Measurements from ENCODE around the gene METTL4. TPM values are rescaled to one million over a fixed set of nuclear protein-coding genes. Genes with fewer than 3 reads are reported as not detected.

METTL4 gene
- total RNA-seq, 1 experiment from 2014 or later: 20.1 TPM

DNA sequence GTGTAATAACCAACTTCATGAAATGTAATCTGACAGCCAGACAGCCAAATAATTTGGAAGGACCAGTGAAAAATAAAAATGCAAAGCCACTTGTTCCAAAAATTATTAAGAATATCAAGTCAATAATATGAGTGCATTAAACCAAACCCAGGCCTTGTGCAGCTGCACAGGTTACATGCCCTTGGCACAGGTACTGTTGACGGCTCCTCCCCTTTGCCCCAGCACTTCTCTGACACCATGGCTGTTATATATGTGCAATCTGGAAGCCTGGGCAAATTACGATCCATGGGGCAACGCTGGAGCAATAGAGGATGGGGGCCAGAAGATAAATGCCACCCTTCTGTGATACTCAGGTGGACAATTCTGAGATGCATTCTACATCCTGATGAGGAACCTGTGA, 68.9 kb downstream of the METTL4 start:
- CTCF ChIA-PET: interaction anchor here (0.7 kb wide), 1 partner anchor 396 kb away, joined by 4 read pairs; no protein-coding TSS in a partner anchor
- BruUV-seq (replicated peaks): no TSS peak
- no peaks in the 10 kb centered on the region for H3K36me3 ChIP-seq (ENCODE audit: control insufficient read depth, insufficient read depth, low read length)
- DNase-seq: no peak
- Mint-ChIP-seq H3K9me3 (ENCODE audit: unreplicated experiment) (no peaks in the 10 kb centered on the region), H3K27me3 (ENCODE audit: insufficient read depth, unreplicated experiment) (peaks cover 12% of the 10 kb centered on the region), H3K36me3 (ENCODE audit: insufficient read depth, unreplicated experiment) (no peaks in the 10 kb centered on the region), H3K27ac (ENCODE audit: unreplicated experiment) (no peak overlapping the region), H3K4me3 (ENCODE audit: unreplicated experiment) (no peak overlapping the region), H3K4me1 (ENCODE audit: low read depth, unreplicated experiment) (no peaks in the 10 kb centered on the region)
- POLR2A ChIA-PET: no interaction called here
- no peaks in the 10 kb centered on the region; the same call in 1 of the 2 replicates for H3K27me3 ChIP-seq (replicated peaks; ENCODE audit: control insufficient read depth, insufficient read depth, low read length)
- H3K4me3 ChIP-seq (ENCODE audit: low read depth, low read length): no peak overlapping the region
- intact Hi-C loops (cut with micrococcal nuclease; ENCODE audit: unreplicated experiment): no loop called here
- TF ChIP-seq, protein P1, sequence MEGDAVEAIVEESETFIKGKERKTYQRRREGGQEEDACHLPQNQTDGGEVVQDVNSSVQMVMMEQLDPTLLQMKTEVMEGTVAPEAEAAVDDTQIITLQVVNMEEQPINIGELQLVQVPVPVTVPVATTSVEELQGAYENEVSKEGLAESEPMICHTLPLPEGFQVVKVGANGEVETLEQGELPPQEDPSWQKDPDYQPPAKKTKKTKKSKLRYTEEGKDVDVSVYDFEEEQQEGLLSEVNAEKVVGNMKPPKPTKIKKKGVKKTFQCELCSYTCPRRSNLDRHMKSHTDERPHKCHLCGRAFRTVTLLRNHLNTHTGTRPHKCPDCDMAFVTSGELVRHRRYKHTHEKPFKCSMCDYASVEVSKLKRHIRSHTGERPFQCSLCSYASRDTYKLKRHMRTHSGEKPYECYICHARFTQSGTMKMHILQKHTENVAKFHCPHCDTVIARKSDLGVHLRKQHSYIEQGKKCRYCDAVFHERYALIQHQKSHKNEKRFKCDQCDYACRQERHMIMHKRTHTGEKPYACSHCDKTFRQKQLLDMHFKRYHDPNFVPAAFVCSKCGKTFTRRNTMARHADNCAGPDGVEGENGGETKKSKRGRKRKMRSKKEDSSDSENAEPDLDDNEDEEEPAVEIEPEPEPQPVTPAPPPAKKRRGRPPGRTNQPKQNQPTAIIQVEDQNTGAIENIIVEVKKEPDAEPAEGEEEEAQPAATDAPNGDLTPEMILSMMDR (IDR thresholded peaks at IDR 0.05; ENCODE audit: insufficient read depth in 1 of 2, low read depth in 1 of 2, low read length in 1 of 2, severe bottlenecking in 1 of 2, unreplicated experiment in 1 of 2): no peak
- no peaks in the 10 kb centered on the region for H3K9me3 ChIP-seq
- H3K4me1 ChIP-seq: no peaks in the 10 kb centered on the region

DNA sequence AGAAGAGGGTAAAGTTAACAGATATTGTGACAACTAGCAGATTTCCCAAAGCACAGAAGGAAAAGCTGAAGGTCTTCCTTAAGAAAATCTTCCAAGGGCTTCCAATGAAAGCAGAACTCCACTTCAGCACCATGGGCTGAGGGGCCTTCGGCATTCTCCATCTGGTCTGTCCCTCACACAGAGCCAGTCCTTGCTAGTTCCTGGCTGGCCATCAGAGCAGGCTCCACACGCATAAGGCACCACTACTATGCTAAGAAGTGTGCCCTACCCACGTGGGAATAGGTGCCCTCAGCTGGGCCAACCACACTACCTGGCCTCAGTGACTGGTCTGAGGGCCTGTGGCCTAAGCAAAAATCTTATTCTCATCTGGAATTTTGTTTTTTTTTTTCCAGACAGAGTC, 73.5 kb downstream of the METTL4 start:
- TF ChIP-seq, protein P1 (IDR thresholded peaks at IDR 0.05; ENCODE audit: insufficient read depth in 1 of 2, low read depth in 1 of 2, low read length in 1 of 2, severe bottlenecking in 1 of 2, unreplicated experiment in 1 of 2): no peak
- POLR2A ChIA-PET: no interaction called here
- no TSS peak for BruUV-seq (replicated peaks)

DNA sequence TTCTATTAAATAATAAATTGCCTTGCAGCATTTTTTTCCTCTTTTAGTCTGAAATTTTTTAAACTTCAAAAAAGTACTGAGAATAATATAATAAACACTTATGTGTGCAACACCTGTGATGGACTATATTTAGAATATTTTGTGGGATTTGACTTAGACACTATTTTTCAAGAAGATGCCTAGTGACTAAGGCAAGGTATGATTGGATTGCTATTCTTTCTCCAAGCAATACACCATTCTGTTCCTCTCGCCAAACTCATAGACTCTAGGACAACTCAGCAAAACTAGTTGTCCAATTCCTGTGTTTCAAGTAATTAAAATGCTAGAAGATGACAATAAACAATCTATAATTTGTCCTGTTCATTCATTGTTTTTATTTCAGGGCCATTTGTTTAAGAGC, 75.9 kb downstream of the METTL4 start:
- Histone ChIP-seq H3K4me1 (no peaks in the 10 kb centered on the region), H3K4me3 (ENCODE audit: low read depth, low read length) (no peak overlapping the region), H3K27me3 (replicated peaks; ENCODE audit: control insufficient read depth, insufficient read depth, low read length) (no peaks in the 10 kb centered on the region), H3K9me3 (no peaks in the 10 kb centered on the region), H3K36me3 (ENCODE audit: control insufficient read depth, insufficient read depth, low read length) (no peaks in the 10 kb centered on the region)
- POLR2A ChIA-PET: no interaction called here
- H3K36me3 Mint-ChIP-seq (ENCODE audit: insufficient read depth, unreplicated experiment): no peaks in the 10 kb centered on the region
- no peaks in the 10 kb centered on the region for H3K4me1 Mint-ChIP-seq (ENCODE audit: low read depth, unreplicated experiment)
- CTCF ChIA-PET: no interaction called here
- no peak overlapping the region for H3K27ac Mint-ChIP-seq (ENCODE audit: unreplicated experiment)
- H3K9me3 Mint-ChIP-seq (ENCODE audit: unreplicated experiment): no peaks in the 10 kb centered on the region
- H3K4me3 Mint-ChIP-seq (ENCODE audit: unreplicated experiment): no peak overlapping the region
- BruUV-seq (replicated peaks): no TSS peak
- intact Hi-C loops (cut with micrococcal nuclease; ENCODE audit: unreplicated experiment): no loop called here
- H3K27me3 Mint-ChIP-seq (ENCODE audit: insufficient read depth, unreplicated experiment): peaks cover 13% of the 10 kb centered on the region
- TF ChIP-seq, protein P1 (IDR thresholded peaks at IDR 0.05; ENCODE audit: insufficient read depth in 1 of 2, low read depth in 1 of 2, low read length in 1 of 2, severe bottlenecking in 1 of 2, unreplicated experiment in 1 of 2): no peak
- no peak for DNase-seq

More for the DNA sequence above, 73.5 kb downstream of the METTL4 start:
- intact Hi-C loops (cut with micrococcal nuclease; ENCODE audit: unreplicated experiment): no loop called here
- H3K4me3 Mint-ChIP-seq (ENCODE audit: unreplicated experiment): no peak overlapping the region
- H3K27me3 ChIP-seq (replicated peaks; ENCODE audit: control insufficient read depth, insufficient read depth, low read length): no peaks in the 10 kb centered on the region; the same call in 1 of the 2 replicates
- no peak overlapping the region for H3K27ac Mint-ChIP-seq (ENCODE audit: unreplicated experiment)
- peaks cover 9% of the 10 kb centered on the region for H3K27me3 Mint-ChIP-seq (ENCODE audit: insufficient read depth, unreplicated experiment)
- H3K36me3 Mint-ChIP-seq (ENCODE audit: insufficient read depth, unreplicated experiment): no peaks in the 10 kb centered on the region
- DNase-seq: no peak
- H3K4me1 Mint-ChIP-seq (ENCODE audit: low read depth, unreplicated experiment): no peaks in the 10 kb centered on the region
- no peaks in the 10 kb centered on the region for H3K9me3 ChIP-seq
- CTCF ChIA-PET: no interaction called here
- no peaks in the 10 kb centered on the region for H3K36me3 ChIP-seq (ENCODE audit: control insufficient read depth, insufficient read depth, low read length)
- no peaks in the 10 kb centered on the region for H3K4me1 ChIP-seq
- H3K9me3 Mint-ChIP-seq (ENCODE audit: unreplicated experiment): no peaks in the 10 kb centered on the region
- H3K4me3 ChIP-seq (ENCODE audit: low read depth, low read length): no peak overlapping the region

All from Caco-2 (cell line).